CD4-positive, alpha-beta T cell treated with Interleukin-12 subunit alpha and Interleukin-12 subunit beta, for 1 hour (primary cell): ENCODE measurements around the gene CKAP4.

Source experiments
- DNase-seq: peaks from one replicate; pipeline ENCODE4 v3.0.0-alpha.2; 2020

Gene CKAP4

DNA sequence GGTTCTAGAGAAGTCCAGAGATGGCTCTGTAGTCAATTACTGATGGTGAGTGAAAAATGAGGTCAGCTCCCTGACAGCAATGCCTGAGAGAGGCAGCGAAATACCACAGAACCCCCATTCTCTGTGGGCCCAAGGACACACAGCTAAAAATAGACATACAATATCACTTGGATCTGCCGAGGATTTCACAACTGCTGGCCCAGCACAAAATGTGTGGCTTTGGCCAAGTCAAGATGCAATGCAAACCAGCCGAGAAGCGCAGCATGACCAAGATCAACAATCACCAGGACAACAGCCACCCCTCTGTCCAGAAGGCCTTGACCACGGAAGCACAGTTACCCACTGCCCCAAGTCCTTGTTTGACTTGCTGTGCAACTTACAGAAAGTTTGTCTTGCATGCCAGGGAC lies 52.2 kb downstream of the CKAP4 start:
- no peak for DNase-seq

DNA sequence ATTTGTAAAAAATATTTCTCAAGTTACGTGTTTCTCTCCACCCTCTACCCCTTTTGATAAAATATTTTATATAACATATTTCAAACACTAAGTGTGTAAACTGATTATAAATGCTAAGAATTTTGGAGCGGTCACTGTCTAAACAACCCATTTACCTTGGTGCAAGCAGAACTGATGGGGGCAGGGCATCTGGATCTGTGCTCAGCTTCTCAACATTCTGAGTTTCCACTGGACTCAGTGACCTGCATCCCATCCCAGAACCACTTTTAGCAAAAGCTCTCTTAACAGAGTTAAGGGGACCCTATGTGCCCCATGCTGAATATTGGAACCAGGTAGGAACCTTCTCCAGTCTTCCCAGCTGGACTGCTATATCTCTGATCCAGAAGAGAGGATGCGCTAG lies 53.5 kb downstream of the CKAP4 start:
- no peak for DNase-seq

DNA sequence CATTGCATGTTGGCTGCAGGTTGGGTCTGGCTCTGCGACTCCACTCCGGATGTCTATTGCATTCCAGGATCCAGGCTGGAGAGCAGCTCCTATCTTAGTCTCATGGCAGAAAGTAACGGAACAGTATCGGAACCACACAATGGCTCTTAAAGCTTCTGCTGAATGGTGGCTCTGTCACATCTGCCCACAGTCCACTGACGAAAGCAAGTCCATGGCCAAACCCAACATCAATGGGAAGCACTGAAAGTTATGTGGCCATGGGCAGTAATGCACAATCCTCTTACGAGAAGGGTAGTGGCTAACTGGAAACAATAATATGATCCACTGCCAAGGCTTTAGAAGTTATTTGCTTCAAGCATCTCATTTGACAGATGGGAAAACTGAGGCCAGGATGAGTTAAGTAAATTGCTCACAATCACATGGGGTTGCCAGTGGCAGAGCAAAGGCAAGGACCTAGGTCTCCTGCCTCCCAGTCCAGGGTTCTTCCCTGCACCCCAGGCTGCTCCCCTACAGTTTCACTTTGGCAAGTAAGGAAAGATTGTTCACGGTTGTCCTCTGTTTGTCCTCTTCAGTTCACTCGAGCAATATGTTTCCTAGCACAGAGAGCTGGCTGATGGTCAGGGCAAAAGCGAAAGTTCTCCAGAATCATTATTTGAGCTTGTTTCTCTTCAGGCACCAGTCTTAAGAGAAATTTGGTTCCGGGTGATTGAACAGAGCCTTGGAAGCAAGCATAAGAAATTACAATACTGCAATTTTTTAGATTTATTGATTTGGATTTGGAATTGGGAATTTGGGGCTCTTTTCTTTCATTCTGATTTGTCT lies 54.2 kb downstream of the CKAP4 start:
- no peak for DNase-seq

DNA sequence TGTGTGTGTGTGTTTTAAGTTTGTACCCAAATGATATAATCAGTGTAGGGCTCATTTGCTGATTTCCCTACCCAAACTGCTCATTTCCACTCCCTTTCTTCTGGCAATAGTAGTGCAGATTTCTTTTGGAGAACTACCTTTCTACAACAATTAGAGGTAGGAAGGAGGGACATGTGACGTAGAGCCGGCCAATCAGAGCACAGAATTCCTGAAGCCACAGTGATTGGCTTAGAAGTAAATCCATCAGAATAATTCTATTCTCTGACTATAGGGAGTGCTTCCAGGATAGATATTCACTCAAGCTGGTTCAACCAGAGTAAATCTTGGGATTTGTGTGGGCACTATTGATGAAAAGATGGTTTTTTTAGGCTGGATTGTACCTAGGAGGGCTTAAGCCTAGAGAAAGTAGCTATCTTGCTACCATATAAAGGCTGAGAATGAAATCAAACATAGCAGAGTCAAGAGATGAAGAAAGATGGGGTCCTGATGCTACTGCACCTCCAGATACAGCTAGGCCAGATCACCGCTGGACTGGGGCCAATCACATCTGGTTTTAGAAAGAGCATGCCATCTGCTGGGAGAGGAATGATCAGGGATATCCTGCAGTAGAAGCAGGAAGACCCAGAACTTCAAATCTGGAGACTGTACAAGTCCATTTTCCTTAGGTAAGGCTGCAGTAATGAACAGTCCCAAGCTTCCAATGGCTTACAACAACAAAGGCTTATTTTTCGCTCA lies 55.0 kb downstream of the CKAP4 start:
- DNase-seq = no peak

DNA sequence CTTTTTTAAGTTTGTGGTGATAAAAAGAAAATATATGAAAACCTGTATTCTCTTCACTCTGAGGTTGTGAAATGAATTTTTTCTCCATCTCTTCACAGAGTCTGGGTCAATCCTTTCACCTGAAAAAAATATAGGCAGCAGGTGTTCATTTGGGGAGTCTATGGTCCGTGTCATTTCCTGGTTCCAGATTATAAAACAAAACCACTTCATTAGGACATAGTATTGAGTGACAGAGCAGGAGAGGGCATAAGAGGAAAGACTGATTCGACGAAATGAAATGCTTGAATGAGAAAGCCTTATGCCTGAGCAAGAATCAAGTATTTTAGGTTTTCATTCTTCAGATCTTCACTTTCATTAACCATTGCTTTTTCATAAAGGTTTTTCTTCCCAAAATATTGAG lies 57.2 kb downstream of the CKAP4 start:
- DNase-seq = no peak

DNA sequence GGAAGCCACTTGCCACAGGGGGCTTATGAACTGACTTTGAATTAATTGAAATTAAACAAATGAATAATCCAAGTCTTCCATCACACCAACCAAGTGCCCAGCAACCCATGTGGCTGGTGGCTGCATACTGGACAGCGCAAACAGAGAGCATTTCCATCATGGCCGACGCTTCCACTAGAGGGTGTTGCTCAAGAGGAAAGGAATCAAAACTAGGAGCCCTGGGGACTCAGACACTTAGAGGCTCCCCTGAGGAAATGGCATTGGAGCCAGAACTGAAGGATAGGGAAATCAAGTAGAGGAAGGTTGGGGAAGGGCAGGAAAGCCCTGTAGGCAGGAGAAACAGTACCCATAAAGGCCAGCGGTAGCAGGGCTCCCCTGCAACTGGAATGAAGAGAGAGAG lies 58.5 kb downstream of the CKAP4 start:
- no peak for DNase-seq

DNA sequence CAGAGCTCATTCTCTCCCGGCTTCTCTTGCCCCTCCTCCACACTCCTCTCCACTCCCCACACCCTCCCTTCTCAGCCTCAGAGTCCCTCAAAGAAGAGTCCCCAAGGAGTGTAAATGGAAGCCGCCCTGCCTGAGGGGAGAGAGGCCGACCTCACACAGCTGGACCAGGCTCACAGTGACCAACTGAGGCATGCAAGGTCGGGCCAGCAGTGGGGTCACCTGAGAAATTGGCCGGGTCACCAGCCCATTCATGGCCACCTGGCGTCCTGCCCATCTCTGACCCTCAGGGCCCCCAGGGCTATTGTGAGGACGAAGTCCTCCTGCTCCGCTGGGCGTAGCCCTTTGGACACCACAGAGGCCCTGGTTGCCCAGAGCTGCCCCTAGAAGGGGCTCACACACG lies 59.6 kb downstream of the CKAP4 start:
- no peak for DNase-seq
